DOHH2 (cell line): Measurements from ENCODE around the gene SCNN1B.
"Not testable (repeated sequence)": the region's sequence is repeated elsewhere in the genome, so short reads cannot be mapped to it uniquely, and the experiment has no call there.

Experiments
- H3F3A ChIP-seq: fragments of 200-600 bp; sonication (generic), shearing (Covaris generic); 2 replicates; pipeline ENCODE4 v1.6.0; 2016; ENCODE audit warnings: antibody characterized with exemption, mild to moderate bottlenecking; ENCODE audit not compliant: control insufficient read depth, insufficient read depth
- H3K27ac ChIP-seq: fragments of 200-600 bp; sonication (generic); 2 replicates; pipeline ENCODE4 v1.5.1; 2014; ENCODE audit warnings: low read depth, mild to moderate bottlenecking, low read length, moderate library complexity
- H3K27me3 ChIP-seq: fragments of 200-600 bp; sonication (generic); 2 replicates; pipeline ENCODE4 v1.6.1; 2014; ENCODE audit warnings: mild to moderate bottlenecking, low read length, mixed read lengths; ENCODE audit not compliant: control insufficient read depth
- H3K36me3 ChIP-seq: fragments of 200-600 bp; sonication (generic); 2 replicates; pipeline ENCODE4 v1.6.1; 2014; ENCODE audit warnings: mild to moderate bottlenecking, low read length, moderate library complexity, mixed read lengths; ENCODE audit not compliant: control insufficient read depth
- H3K4me1 ChIP-seq: fragments of 200-600 bp; sonication (generic); 2 replicates; pipeline ENCODE4 v1.6.1; 2014; ENCODE audit warnings: mild to moderate bottlenecking, low read length, mixed read lengths; ENCODE audit not compliant: control insufficient read depth
- H3K4me2 ChIP-seq: fragments of 200-600 bp; sonication (generic); 2 replicates; pipeline ENCODE4 v1.6.0; 2014; ENCODE audit warnings: mild to moderate bottlenecking, low read length, moderate library complexity
- H3K4me3 ChIP-seq: fragments of 200-600 bp; sonication (generic); 2 replicates; pipeline ENCODE4 v1.5.1; 2014; ENCODE audit warnings: mild to moderate bottlenecking, low read length, mixed read lengths
- H3K79me2 ChIP-seq: fragments of 200-600 bp; sonication (generic); 2 replicates; pipeline ENCODE4 v1.6.1; 2014; ENCODE audit warnings: mild to moderate bottlenecking, low read length, mixed read lengths; ENCODE audit not compliant: control insufficient read depth
- H3K9me2 ChIP-seq: fragments of 200-600 bp; sonication (generic); replicated peaks from 2 replicates; pipeline ENCODE4 v1.6.1; 2014; ENCODE audit warnings: mild to moderate bottlenecking, low read length, mixed read lengths; ENCODE audit not compliant: control insufficient read depth
- H3K9me3 ChIP-seq: fragments of 200-600 bp; sonication (generic); 2 replicates; pipeline ENCODE4 v1.6.1; 2014; ENCODE audit warnings: antibody characterized with exemption, low read length, mixed read lengths; ENCODE audit not compliant: control insufficient read depth, insufficient read depth
- H4K20me1 ChIP-seq: fragments of 200-600 bp; sonication (generic); 2 replicates; pipeline ENCODE4 v1.6.0; 2014; ENCODE audit warnings: low read depth, mild to moderate bottlenecking, antibody characterized with exemption, low read length, moderate library complexity; ENCODE audit not compliant: control insufficient read depth, insufficient read depth
- EZH2phosphoT487 ChIP-seq: fragments of 200-600 bp; sonication (generic); IDR thresholded peaks from 2 replicates; pipeline ENCODE4 v1.6.1; 2017; ENCODE audit warnings: borderline replicate concordance, mild to moderate bottlenecking, antibody characterized with exemption, low read length, moderate library complexity, mixed read lengths
- TF ChIP-seq, protein P1 (sequence below): fragments of 200-600 bp; sonication (generic); IDR thresholded peaks from one replicate; pipeline ENCODE4 v1.5.1; 2014; ENCODE audit warnings: antibody characterized with exemption, mild to moderate bottlenecking, low read depth, low read length; ENCODE audit not compliant: poor library complexity, severe bottlenecking

Gene SCNN1B

DNA sequence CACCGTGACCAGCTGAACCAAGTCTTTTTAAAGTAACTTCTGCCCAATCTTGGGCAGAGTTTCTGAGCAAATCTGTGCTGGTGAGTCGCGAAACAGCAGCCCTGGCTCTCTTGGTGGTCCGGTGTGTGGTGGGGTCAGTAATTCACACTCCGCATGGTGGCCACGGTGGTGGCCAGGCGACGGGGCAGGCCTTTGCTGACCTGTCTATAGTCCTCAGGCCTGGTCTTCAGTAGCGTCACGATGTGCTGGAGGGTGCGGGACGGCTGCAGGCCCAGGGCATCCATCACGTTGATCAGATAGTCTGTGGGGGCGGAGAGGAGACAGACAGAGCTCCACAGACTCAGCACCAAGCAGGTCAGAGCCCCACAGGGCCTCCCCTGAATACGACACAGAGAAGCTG lies 86.7 kb downstream of the SCNN1B start:
- no peak for TF ChIP-seq EZH2phosphoT487
- TF ChIP-seq, protein P1, sequence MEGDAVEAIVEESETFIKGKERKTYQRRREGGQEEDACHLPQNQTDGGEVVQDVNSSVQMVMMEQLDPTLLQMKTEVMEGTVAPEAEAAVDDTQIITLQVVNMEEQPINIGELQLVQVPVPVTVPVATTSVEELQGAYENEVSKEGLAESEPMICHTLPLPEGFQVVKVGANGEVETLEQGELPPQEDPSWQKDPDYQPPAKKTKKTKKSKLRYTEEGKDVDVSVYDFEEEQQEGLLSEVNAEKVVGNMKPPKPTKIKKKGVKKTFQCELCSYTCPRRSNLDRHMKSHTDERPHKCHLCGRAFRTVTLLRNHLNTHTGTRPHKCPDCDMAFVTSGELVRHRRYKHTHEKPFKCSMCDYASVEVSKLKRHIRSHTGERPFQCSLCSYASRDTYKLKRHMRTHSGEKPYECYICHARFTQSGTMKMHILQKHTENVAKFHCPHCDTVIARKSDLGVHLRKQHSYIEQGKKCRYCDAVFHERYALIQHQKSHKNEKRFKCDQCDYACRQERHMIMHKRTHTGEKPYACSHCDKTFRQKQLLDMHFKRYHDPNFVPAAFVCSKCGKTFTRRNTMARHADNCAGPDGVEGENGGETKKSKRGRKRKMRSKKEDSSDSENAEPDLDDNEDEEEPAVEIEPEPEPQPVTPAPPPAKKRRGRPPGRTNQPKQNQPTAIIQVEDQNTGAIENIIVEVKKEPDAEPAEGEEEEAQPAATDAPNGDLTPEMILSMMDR: no peak
- H3K36me3 ChIP-seq: peaks cover 3% of the 10 kb centered on the region; the same call in 1 of the 2 replicates
- H3K4me3 ChIP-seq: no peak overlapping the region
- H3K9me2 ChIP-seq: no peaks in the 10 kb centered on the region
- H4K20me1 ChIP-seq: no peaks in the 10 kb centered on the region
- H3K4me2 ChIP-seq: no peak overlapping the region
- no peak overlapping the region for H3K27ac ChIP-seq
- no peaks in the 10 kb centered on the region for H3K27me3 ChIP-seq
- H3K4me1 ChIP-seq: no peaks in the 10 kb centered on the region
- H3K9me3 ChIP-seq: no peaks in the 10 kb centered on the region
- no peaks in the 10 kb centered on the region for H3K79me2 ChIP-seq
- H3F3A ChIP-seq: no peaks in the 10 kb centered on the region

DNA sequence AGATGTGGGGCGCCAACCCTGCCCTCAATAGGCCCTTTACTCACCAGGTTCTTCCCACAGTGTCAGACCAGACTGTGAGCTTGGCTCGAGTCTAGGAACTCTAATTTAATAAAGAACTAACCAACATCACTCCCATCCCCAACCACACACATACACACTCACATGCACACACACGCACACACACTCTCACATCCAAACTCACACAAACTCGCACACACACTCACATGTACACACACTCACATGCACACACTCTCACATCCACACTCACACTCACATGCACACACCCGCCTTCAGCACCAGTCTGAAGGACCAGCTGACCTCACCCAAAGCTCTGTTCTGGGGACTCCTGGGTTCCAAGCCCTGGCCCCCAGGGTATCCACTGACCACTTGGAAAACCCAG lies 87.1 kb downstream of the SCNN1B start:
- no peak overlapping the region for H3K4me3 ChIP-seq
- no peaks in the 10 kb centered on the region for H3K9me3 ChIP-seq
- H3K9me2 ChIP-seq: no peaks in the 10 kb centered on the region
- H3F3A ChIP-seq: no peaks in the 10 kb centered on the region
- H3K27ac ChIP-seq: no peak overlapping the region
- no peaks in the 10 kb centered on the region for H3K4me1 ChIP-seq
- H4K20me1 ChIP-seq: no peaks in the 10 kb centered on the region
- H3K4me2 ChIP-seq: no peak overlapping the region
- H3K27me3 ChIP-seq: no peaks in the 10 kb centered on the region
- H3K79me2 ChIP-seq: no peaks in the 10 kb centered on the region
- peaks cover 3% of the 10 kb centered on the region; the same call in 1 of the 2 replicates for H3K36me3 ChIP-seq
- TF ChIP-seq EZH2phosphoT487: no peak
- TF ChIP-seq, protein P1: no peak

DNA sequence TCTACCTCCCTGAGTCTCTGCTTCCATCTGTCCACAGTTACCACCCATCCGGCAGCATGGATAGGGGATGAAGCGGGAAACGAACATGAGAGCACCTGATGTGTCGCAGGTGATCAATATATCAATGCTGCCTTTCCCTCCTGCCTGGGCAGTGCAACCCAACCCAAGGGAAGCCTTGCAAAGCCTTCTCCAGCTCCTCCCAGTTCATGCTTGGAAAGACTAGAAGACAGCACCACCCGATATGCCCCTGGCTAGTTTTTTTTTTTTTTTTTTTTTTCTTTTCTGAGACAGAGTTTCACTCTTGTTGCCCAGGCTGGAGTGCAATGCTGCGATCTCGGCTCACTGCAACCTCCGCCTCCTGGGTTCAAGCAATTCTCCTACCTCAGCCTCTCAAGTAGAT lies 87.8 kb downstream of the SCNN1B start:
- H3K4me3 ChIP-seq, H3K9me3 ChIP-seq, H3K79me2 ChIP-seq, H3K27me3 ChIP-seq, H3K4me1 ChIP-seq, H3K4me2 ChIP-seq, H3K27ac ChIP-seq, H3K36me3 ChIP-seq, H3K9me2 ChIP-seq, H3F3A ChIP-seq, H4K20me1 ChIP-seq: not testable (repeated sequence)

DNA sequence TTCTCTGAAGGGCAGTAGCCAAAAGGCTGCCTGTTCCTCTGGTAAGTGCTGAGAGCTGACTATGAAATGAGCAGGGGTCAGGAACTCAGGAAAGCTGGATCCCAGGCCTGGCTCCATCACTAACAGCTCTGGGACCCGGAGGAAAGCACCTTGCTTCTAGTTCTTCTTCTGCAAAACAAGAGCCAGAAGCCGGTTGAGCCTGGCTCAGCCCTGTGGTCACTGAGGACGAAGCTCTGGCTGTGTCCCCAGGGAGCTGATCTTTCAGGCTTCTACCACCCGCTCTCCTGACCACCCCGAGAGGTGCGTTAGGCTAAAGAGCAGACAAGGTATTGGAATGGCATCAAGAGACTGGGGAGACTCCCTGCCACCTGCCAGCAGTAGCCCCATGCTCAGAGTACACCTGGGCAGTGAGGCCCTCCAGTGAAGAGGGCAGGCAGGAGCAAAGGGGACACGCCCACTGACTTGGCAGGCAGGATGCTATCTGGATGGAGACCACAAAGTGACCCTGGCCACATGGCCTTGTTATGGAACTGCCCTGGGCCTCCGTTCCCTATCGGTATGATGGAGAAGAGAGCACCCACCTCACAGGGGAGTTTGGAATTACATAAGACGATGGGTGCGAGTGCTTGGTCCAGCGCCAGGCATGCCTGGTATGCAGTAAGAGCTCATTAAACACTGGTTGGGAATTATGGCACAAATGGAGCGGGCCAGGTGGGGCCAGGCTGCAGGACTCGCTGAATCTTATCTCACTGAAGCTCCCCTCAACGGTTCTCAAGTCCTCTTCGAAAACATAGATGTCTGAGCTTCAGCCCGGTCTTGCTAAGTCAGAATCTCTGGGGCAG lies 89.5 kb downstream of the SCNN1B start:
- no peaks in the 10 kb centered on the region for H3K27me3 ChIP-seq
- no peaks in the 10 kb centered on the region for H3K9me2 ChIP-seq
- H3K4me1 ChIP-seq: no peaks in the 10 kb centered on the region
- no peak overlapping the region for H3K27ac ChIP-seq
- no peak overlapping the region for H3K4me2 ChIP-seq
- H3K9me3 ChIP-seq: no peaks in the 10 kb centered on the region
- no peaks in the 10 kb centered on the region for H3F3A ChIP-seq
- peaks cover 3% of the 10 kb centered on the region; the same call in 1 of the 2 replicates for H3K36me3 ChIP-seq
- H3K79me2 ChIP-seq: no peaks in the 10 kb centered on the region
- no peak overlapping the region for H3K4me3 ChIP-seq
- H4K20me1 ChIP-seq: no peaks in the 10 kb centered on the region
- TF ChIP-seq, protein P1: no peak
- TF ChIP-seq EZH2phosphoT487: no peak
